Measurements from ENCODE around the gene LGALS7B. TPM values are rescaled to one million over a fixed set of nuclear protein-coding genes. Genes with fewer than 3 reads are reported as not detected.

Gene LGALS7B
- total RNA-seq, result not detected in 2 replicates

DNA sequence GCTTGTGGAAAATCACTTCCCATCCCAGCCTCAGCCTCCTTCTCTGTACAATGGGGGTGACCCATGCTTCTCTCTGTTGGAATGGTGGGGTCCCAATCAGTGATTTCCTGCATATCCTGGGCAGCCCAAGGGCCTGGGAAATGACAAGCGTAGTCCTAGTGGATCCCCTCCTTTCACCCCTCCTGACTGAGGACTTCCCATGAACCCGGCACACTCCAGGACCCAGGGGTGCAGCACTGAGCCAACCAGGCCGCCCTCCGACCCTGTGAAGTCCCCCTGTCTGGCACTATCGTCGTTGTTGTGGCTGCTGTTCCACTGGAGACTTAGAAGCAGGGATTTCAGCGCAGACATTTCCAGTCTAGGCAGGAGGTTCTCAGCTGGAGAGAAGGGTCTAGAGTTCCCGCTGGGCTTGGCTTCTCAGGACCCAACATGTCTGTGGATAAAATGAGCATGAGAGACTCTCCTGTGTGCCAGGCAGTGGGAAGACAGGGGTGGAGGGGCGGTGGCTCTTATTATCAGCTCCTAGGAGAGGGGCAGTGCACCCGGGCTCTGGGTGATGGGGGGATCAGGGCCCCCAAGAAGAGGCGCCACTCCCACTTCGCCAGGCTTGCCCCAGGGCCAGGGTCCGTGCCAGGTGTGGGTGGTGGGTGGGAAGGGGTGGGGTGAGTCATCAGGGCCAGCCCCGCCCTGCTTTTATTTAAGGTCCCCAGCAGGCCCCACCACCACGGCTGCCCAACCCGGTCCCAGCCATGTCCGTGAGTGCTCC, at the start of gene LGALS7B:
LGALS7B (plus strand) TSS at position 723 of the 766 bp plus-strand sequence; CDS start at position 750, 27 bp downstream.
- no peak within 1 kb of the TSS for H3K27ac Mint-ChIP-seq
- TF ChIP-seq, protein P1, sequence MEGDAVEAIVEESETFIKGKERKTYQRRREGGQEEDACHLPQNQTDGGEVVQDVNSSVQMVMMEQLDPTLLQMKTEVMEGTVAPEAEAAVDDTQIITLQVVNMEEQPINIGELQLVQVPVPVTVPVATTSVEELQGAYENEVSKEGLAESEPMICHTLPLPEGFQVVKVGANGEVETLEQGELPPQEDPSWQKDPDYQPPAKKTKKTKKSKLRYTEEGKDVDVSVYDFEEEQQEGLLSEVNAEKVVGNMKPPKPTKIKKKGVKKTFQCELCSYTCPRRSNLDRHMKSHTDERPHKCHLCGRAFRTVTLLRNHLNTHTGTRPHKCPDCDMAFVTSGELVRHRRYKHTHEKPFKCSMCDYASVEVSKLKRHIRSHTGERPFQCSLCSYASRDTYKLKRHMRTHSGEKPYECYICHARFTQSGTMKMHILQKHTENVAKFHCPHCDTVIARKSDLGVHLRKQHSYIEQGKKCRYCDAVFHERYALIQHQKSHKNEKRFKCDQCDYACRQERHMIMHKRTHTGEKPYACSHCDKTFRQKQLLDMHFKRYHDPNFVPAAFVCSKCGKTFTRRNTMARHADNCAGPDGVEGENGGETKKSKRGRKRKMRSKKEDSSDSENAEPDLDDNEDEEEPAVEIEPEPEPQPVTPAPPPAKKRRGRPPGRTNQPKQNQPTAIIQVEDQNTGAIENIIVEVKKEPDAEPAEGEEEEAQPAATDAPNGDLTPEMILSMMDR (IDR thresholded peaks at IDR 0.05), result no peak
- DNase-seq (no peak), ATAC-seq (ENCODE audit: low read depth) (no peak)
- H3K9me3 Mint-ChIP-seq, result no peaks in the 10 kb centered on the region
- no peaks in the 10 kb centered on the region for H3K27me3 Mint-ChIP-seq
- H3K36me3 Mint-ChIP-seq (ENCODE audit: low read depth), result no peaks in the 10 kb centered on the region
- intact Hi-C loops (cut with micrococcal nuclease), result no loop called here
- ChIA-PET CTCF (no interaction called here), POLR2A (no interaction called here)
- no peak within 1 kb of the TSS for H3K4me3 Mint-ChIP-seq
- H3K4me1 Mint-ChIP-seq, result peaks cover 6% of the 10 kb centered on the region

GRCh38 chr19:38739440-38740256, 49.4 kb upstream of the LGALS7B start:
- no peak overlapping the region for H3K27ac Mint-ChIP-seq
- H3K4me1 Mint-ChIP-seq, result peaks cover 20% of the 10 kb centered on the region
- no peaks in the 10 kb centered on the region for H3K9me3 Mint-ChIP-seq
- TF ChIP-seq, protein P1 (IDR thresholded peaks at IDR 0.05), result no peak
- H3K36me3 Mint-ChIP-seq (ENCODE audit: low read depth), result no peaks in the 10 kb centered on the region
- H3K27me3 Mint-ChIP-seq, result no peaks in the 10 kb centered on the region
- H3K4me3 Mint-ChIP-seq, result no peak overlapping the region
- DNase-seq (no peak), ATAC-seq (ENCODE audit: low read depth) (no peak)
- CTCF ChIA-PET, result no interaction called here
- POLR2A ChIA-PET, result interaction anchor here (0.6 to 0.7 kb wide), 5 partner anchors 29 to 1095 kb away, joined by 3 to 9 read pairs (median 6); partner anchors contain the start of gene DYRK1B
- intact Hi-C loops (cut with micrococcal nuclease), result loop anchor here (5.0 to 10.0 kb wide), 3 partner anchors 93 to 195 kb away; partner anchors contain the start of gene ECH1

GRCh38 chr19:38740257-38740592, 48.8 kb upstream of the LGALS7B start:
- CTCF ChIA-PET, result no interaction called here
- POLR2A ChIA-PET, result interaction anchor here (0.6 to 0.7 kb wide), 2 partner anchors 242 to 1094 kb away, joined by 5 to 6 read pairs; partner anchors contain the start of gene DYRK1B

DNA sequence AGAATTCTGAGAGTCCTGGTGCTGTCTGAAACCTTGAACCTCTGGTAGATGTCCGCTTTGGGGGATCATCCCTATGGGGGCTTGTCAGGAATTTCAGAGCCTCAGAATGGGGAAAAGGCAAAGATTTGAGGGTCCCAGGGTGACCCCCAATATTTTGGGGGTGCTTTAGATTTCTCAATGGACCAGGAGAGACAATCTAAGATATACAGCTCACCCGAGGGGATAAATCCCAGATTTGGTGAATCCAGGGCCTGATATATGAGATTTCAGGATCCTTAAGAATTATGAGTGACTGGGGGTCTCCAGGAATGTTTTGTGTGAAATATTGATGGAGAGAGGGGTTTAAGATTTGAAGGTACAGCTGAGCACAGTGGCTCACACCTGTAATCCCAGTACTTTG, 48.1 kb upstream of the LGALS7B start:
- H3K27ac Mint-ChIP-seq, result no peak overlapping the region
- ATAC-seq (ENCODE audit: low read depth) (no peak), DNase-seq (no peak)
- TF ChIP-seq, protein P1 (IDR thresholded peaks at IDR 0.05), result no peak
- CTCF ChIA-PET, result no interaction called here
- no peaks in the 10 kb centered on the region for H3K9me3 Mint-ChIP-seq
- no peak overlapping the region for H3K4me3 Mint-ChIP-seq
- POLR2A ChIA-PET, result interaction anchor here (0.7 kb wide), 1 partner anchor 243 kb away, joined by 5 read pairs; no protein-coding TSS in a partner anchor
- intact Hi-C loops (cut with micrococcal nuclease), result no loop called here
- H3K4me1 Mint-ChIP-seq, result peaks cover 11% of the 10 kb centered on the region
- no peaks in the 10 kb centered on the region for H3K27me3 Mint-ChIP-seq
- H3K36me3 Mint-ChIP-seq (ENCODE audit: low read depth), result no peaks in the 10 kb centered on the region

More at GRCh38 chr19:38740257-38740592, 48.8 kb upstream of the LGALS7B start:
- Mint-ChIP-seq H3K36me3 (ENCODE audit: low read depth) (no peaks in the 10 kb centered on the region), H3K27me3 (no peaks in the 10 kb centered on the region), H3K9me3 (no peaks in the 10 kb centered on the region), H3K27ac (no peak overlapping the region), H3K4me1 (peaks cover 14% of the 10 kb centered on the region), H3K4me3 (no peak overlapping the region)
- DNase-seq, result no peak
- ATAC-seq (ENCODE audit: low read depth), result no peak
- intact Hi-C loops (cut with micrococcal nuclease), result no loop called here
- TF ChIP-seq, protein P1 (IDR thresholded peaks at IDR 0.05), result no peak

GRCh38 chr19:38741670-38742069, 47.3 kb upstream of the LGALS7B start:
- H3K4me3 Mint-ChIP-seq, result no peak overlapping the region
- intact Hi-C loops (cut with micrococcal nuclease), result no loop called here
- DNase-seq, result no peak
- no peaks in the 10 kb centered on the region for H3K36me3 Mint-ChIP-seq (ENCODE audit: low read depth)
- ChIA-PET CTCF (no interaction called here), POLR2A (interaction anchor here (0.6 kb wide), 1 partner anchor 112 kb away, joined by 4 read pairs; no protein-coding TSS in a partner anchor)
- no peaks in the 10 kb centered on the region for H3K9me3 Mint-ChIP-seq
- H3K4me1 Mint-ChIP-seq, result peaks cover 7% of the 10 kb centered on the region
- no peaks in the 10 kb centered on the region for H3K27me3 Mint-ChIP-seq
- ATAC-seq (ENCODE audit: low read depth), result no peak
- TF ChIP-seq, protein P1 (IDR thresholded peaks at IDR 0.05), result no peak
- H3K27ac Mint-ChIP-seq, result peak overlapping the region; percentile 53

All from activated B cell treated with CpG ODN at 0.5 μM for 24 hours (primary cell).